ENCODE results near the gene CNTNAP5. TPM values are rescaled to one million over a fixed set of nuclear protein-coding genes. Genes with fewer than 3 reads are reported as not detected.

The CNTNAP5 gene
- total RNA-seq, 1 experiment from 2014 or later: not detected

DNA sequence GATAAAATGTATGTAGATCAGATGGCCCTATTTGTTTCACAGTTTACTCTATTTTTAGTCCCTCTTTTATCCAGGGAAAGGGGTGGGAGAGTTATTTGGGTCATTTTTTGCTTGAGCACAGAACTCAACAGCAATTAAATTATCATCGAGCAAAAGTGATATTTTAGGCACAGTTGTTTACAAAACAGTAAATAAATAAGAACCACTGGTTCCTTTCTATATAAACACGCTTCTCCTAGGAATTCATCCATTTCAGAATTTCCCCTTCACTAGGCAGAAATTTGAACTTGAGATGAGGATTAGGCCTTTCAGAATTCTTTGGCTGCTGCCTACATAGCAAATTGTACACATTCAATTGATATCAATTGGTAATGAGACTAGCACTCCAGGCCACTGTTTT lies 812.4 kb downstream of the CNTNAP5 start:
- in situ Hi-C loops (cut with HindIII; ENCODE audit: low pct_unique_long_range_greater_than_20kb, low sequenced_read_pairs): no loop called here
- DNase-seq (ENCODE audit: low read depth): no peak

DNA sequence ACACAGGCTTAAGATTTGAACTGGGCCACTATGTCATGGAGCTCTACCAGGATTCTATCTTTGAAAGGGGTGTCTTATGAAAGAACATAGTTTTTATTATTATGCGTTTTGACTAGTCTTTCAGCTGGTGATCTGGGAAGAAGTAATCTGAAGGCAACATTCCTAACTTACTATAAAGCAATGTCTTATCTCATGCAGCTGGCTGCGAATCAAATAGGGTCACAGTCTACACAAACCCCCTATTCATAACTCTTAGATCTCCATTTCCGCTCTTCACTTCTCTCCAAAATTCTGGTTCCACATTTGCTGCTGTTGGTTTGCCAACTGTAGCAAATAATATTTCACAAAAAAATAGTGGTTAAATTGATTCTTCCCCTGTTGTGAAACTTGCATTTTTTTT lies 813.3 kb downstream of the CNTNAP5 start:
- in situ Hi-C loops (cut with HindIII; ENCODE audit: low pct_unique_long_range_greater_than_20kb, low sequenced_read_pairs): no loop called here
- DNase-seq (ENCODE audit: low read depth): no peak

DNA sequence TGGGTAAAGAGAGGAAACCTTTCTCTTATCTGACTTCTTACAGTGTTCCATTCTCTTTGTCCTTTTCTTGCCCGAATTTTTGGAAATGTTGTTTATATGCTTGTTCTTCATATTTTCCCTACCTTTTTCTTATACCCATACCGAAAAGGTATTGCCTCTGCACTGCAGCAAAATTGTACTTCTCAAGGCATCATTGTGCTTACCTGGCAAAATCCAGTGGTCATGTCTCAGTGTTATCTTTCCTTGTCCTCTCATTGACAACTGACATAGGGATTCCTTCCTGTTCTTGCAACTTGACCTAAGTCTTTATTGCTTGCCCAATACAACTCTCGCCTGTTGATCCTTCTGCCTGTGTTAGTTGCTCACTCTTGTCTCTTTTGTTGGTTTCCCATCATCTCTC lies 842.2 kb downstream of the CNTNAP5 start:
- in situ Hi-C loops (cut with HindIII; ENCODE audit: low pct_unique_long_range_greater_than_20kb, low sequenced_read_pairs): no loop called here
- no peak for DNase-seq (ENCODE audit: low read depth)

DNA sequence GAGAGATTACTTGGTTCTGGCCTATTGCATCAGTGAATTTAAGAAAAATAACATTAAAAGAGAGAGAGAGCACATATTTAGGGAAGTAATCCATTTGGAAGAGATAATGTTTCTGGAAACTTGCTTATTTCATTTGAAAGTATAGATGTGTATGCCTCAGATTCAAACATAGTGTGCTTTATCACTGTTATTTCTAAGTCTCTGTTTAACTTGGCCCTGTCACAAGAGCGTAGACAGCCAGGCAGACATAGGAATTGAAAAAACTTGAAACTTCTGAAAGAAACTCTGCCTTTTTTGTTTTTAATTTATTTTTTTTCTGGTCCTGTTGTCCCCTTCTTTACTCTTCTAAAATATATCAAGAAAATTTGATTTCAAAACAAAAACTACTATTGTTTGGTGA lies 849.1 kb downstream of the CNTNAP5 start:
- in situ Hi-C loops (cut with HindIII; ENCODE audit: low pct_unique_long_range_greater_than_20kb, low sequenced_read_pairs): no loop called here
- no peak for DNase-seq (ENCODE audit: low read depth)

DNA sequence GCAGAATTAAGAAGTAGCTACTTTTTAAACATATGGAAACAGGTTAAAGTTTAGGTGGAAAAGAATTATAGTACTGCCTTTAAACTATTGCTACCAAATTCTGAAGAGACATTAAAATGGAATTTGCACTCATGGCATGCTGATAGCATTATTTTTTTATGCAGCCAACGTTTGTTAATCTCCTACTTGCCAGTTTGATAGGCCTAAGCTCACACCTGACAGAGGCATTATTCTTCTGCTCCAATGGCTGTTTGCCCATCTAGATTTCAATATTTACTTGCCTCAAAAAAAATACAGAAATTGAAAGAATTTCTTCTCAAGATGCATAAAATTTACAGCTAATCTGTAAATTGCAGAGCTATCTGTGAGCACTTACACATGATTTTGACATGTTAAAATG lies 849.6 kb downstream of the CNTNAP5 start:
- in situ Hi-C loops (cut with HindIII; ENCODE audit: low pct_unique_long_range_greater_than_20kb, low sequenced_read_pairs): no loop called here
- DNase-seq (ENCODE audit: low read depth): no peak

DNA sequence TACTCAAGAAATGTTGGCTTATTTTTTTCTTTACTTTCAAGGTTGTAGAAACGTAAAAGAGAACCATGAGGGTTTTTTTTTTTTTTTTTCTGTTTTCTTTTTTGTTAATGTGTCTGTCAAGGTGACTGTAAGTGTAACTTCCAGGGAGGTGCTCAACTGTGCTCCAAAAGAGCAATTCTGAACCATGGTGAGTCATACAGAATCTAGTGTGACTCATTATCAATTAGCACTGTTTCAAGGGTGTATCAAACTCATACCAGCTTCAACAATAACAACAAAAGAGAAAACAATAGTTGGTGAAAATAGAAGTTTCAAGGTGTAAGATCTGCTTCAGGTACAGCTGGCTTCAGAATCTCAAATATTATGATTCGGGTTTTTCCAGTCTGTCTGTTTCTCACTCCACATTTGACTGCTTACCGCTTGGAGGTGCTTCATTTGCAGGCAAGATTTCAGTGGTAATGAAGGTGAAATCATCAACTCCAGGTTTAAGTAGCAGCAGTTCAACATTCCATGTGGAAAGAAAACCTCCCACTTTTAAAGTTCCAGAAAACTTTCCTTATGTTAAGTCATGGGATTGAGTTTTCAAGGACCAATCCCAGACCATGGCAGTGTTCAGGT lies 850.6 kb downstream of the CNTNAP5 start:
- peak; percentile 28 for DNase-seq (ENCODE audit: low read depth)
- in situ Hi-C loops (cut with HindIII; ENCODE audit: low pct_unique_long_range_greater_than_20kb, low sequenced_read_pairs): no loop called here

DNA sequence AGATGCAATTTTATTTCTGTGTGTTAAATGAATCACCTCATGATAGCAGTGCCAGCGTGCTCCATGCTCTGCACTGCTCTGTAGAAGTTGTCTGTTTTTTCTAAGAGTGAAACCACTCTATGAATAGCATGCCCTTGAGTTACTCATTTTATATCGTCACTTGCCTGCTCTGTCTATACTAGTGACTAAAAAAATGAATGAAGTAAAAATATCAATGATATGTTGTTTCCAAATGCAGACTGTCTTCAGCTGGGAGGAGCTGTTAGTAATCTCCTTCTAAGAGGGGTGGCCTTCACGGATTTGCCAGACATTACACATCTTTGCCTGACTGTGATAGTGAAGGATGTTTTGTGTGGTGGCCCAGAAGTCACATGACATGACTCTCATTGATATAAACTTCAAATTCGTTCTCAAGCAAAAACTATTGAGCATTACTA lies 852.1 kb downstream of the CNTNAP5 start:
- in situ Hi-C loops (cut with HindIII; ENCODE audit: low pct_unique_long_range_greater_than_20kb, low sequenced_read_pairs): no loop called here
- DNase-seq (ENCODE audit: low read depth): peak; percentile 10

DNA sequence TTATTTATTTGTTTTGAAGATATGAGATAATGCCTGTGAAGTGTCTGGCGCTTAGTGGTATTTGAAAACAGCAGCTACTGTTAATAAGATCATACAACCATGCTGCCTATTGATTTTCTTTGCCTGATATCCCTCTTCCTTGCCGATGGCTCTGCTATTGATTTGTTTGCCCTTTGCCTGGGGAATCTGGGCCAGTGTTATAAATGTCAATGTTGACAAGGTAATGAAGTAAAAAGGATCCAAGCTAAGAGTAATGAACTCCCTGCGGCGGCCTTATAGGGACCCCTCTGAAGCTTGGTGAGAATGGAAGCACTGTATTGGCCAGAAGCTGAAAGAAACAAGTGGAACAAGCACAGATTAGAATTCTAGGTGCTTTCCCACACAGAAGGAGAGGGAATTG lies 854.6 kb downstream of the CNTNAP5 start:
- in situ Hi-C loops (cut with HindIII; ENCODE audit: low pct_unique_long_range_greater_than_20kb, low sequenced_read_pairs): no loop called here
- DNase-seq (ENCODE audit: low read depth): no peak

DNA sequence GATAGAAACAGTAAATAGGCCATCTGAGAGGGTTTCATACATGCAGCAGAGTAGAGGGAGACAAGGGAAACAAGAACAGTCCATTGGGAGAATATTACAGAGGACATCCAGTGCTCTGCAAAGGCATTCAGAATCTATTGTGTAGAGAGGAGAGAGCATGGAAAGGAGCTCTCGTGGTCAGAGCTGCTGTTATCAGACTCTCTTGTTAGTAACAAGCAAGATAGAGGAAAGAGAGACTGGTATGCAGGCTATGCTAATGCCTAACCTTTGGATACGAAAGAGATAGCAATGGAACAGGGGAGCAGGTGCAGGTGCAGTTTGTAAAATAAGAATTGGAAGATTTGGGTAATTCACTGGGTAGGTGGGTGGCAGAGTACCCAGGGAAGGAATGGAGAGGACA lies 855.9 kb downstream of the CNTNAP5 start:
- in situ Hi-C loops (cut with HindIII; ENCODE audit: low pct_unique_long_range_greater_than_20kb, low sequenced_read_pairs): no loop called here
- no peak for DNase-seq (ENCODE audit: low read depth)

DNA sequence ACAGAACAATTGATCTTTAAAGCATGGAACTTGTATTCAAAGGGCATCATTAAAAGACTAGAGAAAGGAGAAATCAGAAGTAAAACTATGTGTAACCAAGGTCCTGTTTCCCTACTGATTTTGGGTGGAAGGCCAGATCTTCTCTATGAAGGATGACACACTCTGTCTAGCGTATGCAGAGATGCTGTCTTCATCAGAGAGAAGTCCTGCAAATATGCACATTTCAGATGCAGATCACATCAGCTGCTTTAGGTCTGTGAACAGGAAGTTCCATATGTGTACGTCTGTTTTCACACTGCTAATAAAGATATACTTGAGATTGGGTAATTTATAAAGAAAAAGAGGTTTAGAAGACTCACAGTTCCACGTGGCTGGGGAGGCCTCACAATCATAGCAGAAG lies 857.3 kb downstream of the CNTNAP5 start:
- in situ Hi-C loops (cut with HindIII; ENCODE audit: low pct_unique_long_range_greater_than_20kb, low sequenced_read_pairs): no loop called here
- DNase-seq (ENCODE audit: low read depth): no peak

DNA sequence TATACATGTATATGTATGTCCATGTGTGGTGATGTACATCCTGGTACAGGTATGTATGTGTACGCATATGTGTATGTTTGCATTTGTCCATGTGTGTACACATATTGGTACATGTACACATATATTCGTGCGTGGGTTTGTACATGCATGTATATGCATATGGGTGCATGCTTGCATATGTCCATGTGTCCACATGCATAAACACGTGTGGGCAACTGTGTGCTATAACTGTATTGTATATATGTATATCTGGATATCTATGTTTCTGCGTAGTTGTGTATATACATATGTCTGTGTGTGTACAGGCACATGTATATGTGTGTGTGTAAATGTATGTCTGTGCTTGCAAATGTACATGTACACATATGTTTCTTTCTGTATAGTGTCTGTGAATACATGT lies 858.5 kb downstream of the CNTNAP5 start:
- no peak for DNase-seq (ENCODE audit: low read depth)
- in situ Hi-C loops (cut with HindIII; ENCODE audit: low pct_unique_long_range_greater_than_20kb, low sequenced_read_pairs): no loop called here

DNA sequence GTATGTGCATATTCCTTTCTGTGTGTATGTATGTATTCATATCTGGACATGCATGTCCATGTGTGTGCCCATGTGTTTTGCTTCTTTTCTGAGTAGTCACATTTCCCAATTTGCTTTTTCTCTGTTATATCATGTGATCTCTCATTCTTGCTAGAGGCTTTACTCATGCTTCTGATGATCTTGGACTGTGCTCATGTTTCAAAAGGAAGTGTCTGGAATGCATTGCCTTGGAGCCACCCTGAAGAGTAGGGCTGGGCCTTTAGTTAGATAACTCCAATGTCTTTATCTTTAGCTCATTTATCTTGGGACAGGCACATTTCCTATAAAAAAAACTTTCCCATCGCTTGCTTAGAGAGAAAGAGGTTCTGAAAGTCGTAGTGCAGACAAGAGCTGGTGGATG lies 859.2 kb downstream of the CNTNAP5 start:
- in situ Hi-C loops (cut with HindIII; ENCODE audit: low pct_unique_long_range_greater_than_20kb, low sequenced_read_pairs): no loop called here
- DNase-seq (ENCODE audit: low read depth): no peak

DNA sequence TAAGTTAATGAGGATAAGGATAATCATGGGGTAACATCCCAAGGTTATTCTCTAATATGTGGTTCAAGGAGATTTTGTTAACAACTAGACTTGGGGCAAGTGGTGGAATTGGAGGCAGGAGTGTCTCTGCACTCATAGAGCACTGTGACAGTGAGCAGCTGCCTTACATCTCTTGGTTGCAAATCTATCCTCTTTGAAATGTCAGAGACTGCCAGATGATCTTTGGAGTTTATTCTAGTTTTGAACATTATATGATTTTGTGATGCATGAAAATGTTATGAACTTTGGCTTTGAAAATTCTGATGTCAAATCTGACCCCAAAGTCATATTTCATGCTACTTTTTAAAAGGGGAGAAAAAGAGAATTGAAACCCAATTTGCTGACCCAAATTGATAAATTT lies 861.1 kb downstream of the CNTNAP5 start:
- in situ Hi-C loops (cut with HindIII; ENCODE audit: low pct_unique_long_range_greater_than_20kb, low sequenced_read_pairs): no loop called here
- DNase-seq (ENCODE audit: low read depth): no peak

DNA sequence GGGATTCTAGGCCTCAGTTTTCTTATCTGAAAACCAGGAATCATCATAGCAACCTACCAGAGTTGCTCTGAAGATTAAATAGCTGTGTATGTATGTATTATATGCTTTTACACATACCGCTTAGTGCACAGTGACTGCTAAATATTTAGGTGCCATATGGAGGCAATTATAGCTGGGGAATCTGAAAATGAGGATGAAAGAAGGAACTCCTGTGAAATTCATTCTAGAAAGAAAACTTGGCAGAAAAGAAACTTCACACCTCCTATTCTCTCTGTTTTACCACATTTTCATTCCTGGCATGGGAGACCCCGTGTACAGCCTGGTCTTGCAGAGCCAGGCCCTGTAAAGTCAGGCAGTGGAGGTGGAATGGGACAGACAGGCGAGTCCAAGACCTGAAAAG lies 862.4 kb downstream of the CNTNAP5 start:
- in situ Hi-C loops (cut with HindIII; ENCODE audit: low pct_unique_long_range_greater_than_20kb, low sequenced_read_pairs): no loop called here
- no peak for DNase-seq (ENCODE audit: low read depth)

DNA sequence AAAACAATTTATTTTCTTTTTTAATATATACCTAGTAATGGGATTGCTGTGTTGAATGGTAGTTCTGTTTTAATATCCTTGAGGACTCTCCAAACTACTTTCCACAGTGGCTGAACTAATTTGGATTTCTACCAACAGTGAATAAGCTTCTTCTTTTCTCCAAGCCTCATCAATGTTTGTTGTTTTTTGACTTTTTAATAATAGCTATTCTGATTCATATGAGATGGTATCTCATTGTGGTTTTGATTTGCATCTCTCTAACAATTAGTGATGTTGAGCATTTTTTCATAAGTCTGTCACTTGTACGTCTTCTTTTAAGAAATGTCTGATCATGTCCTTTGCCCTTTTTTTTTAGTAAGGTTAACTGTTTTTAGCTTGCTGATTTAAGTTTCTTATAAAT lies 863.3 kb downstream of the CNTNAP5 start:
- in situ Hi-C loops (cut with HindIII; ENCODE audit: low pct_unique_long_range_greater_than_20kb, low sequenced_read_pairs): no loop called here

DNA sequence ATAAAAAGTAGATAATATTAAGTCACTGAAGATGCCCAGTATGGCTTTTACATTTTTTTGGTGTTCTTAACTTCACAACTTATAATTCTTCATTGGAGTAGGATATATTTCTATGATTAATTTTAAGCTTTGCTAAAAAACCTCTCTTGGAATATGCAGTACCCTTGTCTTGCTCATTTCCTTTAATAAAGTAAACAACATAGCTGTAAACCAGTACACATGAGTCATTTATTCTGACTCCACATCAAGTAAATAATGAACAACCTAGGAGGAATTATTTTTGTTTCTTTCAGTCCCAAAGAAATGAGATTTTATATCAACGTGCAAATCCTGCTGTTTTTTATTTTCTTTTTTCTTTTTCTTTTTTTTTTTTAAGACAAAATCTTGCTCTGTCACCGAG lies 869.1 kb downstream of the CNTNAP5 start:
- in situ Hi-C loops (cut with HindIII; ENCODE audit: low pct_unique_long_range_greater_than_20kb, low sequenced_read_pairs): no loop called here
- DNase-seq (ENCODE audit: low read depth): no peak

More for the DNA sequence above, 863.3 kb downstream of the CNTNAP5 start:
- DNase-seq (ENCODE audit: low read depth): no peak

DNA sequence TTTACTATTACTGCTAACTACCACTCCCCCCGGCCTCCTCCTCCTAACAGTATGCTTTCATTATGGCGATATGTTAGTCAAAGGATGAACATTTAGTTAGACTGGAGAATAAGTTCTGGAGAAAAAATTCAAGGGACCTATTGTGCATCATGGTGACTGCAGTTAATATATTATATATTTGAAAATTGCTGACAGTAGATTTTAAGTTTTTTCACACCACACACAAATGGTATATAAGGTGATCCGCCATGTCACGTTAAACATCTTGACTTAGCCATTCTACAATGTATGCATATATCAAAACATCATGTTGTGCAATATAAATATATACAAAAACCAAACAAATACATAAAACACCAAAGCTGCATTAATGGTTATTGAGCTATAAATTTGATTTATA lies 873.7 kb downstream of the CNTNAP5 start:
- in situ Hi-C loops (cut with HindIII; ENCODE audit: low pct_unique_long_range_greater_than_20kb, low sequenced_read_pairs): no loop called here

DNA sequence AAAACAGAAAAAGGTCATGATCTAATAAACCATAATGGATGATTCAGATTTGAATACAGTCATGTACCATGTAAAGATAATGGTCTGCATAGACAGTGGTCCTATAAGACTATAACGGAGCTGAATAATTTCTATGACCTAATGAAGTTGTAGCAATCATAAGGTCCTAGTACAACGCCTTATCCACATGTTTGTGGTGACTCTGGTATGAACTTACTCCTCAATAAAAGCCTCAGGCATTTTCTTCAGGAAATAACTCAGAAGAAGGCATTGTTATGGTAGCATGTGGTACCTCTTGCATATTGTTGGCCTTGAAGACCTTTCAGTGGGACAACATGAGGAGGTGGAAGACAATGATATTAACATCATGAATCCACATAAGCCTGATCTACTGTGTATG lies 883.3 kb downstream of the CNTNAP5 start:
- no peak for DNase-seq (ENCODE audit: low read depth)

More for the DNA sequence above, 873.7 kb downstream of the CNTNAP5 start:
- no peak for DNase-seq (ENCODE audit: low read depth)

DNA sequence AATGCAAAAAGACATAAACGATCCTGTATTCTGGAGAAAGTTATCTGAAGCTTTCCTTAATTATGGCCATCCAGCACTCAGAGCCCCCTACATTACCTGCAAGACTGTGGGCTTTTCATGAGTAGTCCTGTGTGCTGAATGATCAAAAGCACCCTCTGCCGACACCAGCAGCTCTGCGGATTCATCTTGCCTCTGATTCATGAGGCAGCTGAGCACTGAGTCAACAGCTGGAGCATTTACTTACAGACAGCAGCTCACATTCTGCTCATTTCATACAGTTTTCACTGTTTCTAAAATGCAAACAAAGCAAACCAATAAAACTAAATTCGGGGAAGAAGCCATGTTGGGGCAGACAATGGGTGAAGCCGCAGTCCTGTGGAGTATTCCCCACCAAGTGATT lies 886.5 kb downstream of the CNTNAP5 start:
- no peak for DNase-seq (ENCODE audit: low read depth)

More for the DNA sequence above, 883.3 kb downstream of the CNTNAP5 start:
- in situ Hi-C loops (cut with HindIII; ENCODE audit: low pct_unique_long_range_greater_than_20kb, low sequenced_read_pairs): no loop called here

DNA sequence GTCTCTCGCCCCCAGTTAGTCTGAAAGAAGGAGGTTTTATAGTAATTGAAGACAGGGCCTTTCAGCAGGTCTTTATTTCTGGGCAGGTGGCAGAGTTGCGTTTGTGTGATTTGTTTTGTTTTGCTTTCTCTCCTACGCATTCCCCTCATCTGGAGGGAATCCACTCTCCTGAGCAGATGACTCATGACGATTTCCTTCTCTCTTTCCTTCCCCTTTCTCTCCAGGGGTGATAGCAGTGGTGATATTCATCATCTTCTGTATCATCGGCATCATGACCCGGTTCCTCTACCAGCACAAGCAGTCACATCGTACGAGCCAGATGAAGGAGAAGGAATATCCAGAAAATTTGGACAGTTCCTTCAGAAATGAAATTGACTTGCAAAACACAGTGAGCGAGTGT lies 888.8 kb downstream of the CNTNAP5 start:
- no peak for DNase-seq (ENCODE audit: low read depth)
- in situ Hi-C loops (cut with HindIII; ENCODE audit: low pct_unique_long_range_greater_than_20kb, low sequenced_read_pairs): no loop called here

More for the DNA sequence above, 886.5 kb downstream of the CNTNAP5 start:
- in situ Hi-C loops (cut with HindIII; ENCODE audit: low pct_unique_long_range_greater_than_20kb, low sequenced_read_pairs): no loop called here

DNA sequence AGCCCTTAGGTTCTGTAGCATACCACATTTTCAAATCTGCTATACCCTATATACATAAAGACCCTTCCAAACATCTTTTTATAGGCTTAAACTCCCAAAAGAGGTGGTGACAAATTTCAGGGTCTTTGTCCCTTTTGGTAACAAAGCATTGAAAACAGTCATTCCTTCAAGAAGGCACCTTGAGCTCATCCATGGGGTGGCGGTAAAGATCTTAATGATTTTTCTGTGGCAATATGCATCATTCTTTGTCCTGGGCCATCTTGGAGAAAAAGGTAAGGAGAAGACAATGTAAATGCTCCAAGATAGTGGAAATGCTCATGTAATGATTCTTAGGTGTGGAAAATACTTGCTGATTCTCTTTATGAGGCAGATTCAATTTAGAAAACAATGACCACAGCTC lies 890.5 kb downstream of the CNTNAP5 start:
- DNase-seq (ENCODE audit: low read depth): peak; percentile 27
- in situ Hi-C loops (cut with HindIII; ENCODE audit: low pct_unique_long_range_greater_than_20kb, low sequenced_read_pairs): no loop called here

Data from Caki2 (cell line).